ENCODE data around the gene INPP4A.

The INPP4A gene

DNA sequence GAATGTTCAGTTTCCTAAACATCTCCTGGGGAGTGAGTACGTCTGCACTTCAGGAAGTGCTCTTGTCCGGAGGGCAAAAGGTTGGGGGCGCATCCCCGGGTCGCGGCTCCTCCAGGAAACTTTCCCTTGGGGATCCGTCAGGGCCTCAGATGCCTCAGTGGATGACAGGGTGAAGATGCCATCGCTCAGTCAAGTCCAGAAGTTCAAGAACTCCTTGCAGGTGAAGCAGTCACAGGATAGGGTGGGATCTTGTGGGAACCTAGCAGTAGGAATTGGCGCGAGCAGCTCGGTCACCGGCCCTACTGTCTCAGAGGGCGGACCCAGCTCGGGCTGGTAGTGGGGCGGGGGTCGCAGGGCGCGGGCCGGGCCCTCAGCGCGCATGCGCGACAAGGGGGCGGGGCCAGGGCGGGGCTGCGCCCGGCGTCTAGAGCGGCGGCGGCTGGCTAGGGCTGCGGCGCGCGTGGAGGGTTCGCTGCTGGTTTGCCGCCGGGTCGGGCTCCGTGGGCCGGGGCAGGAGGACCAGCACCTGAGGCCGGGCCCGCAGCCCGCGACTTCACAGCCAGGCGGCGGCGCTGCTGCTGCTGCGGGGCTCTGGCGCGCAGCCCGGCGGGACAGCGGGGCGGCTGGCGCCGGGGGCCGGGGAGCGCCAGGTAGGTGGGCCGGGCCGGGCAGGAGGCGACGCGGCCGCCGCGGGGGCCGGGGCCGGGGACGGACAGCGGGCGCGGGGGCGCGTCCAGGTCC, at the start of gene INPP4A:
INPP4A (plus strand) TSS at position 423 of the 741 bp plus-strand sequence. CDS start 75,191 bp downstream, outside the sequence.
- ChIA-PET CTCF (no interaction called here), POLR2A (interaction anchor here (0.6 to 1.0 kb wide), 4 partner anchors 22 to 799 kb away, joined by 3 to 5 read pairs (median 3); partner anchors contain the start of gene COX5B)
- Histone ChIP-seq H3K9me3 (ENCODE audit: control insufficient read depth, insufficient read depth, low read depth, low read length) (no peaks in the 10 kb centered on the region), H3K36me3 (ENCODE audit: control insufficient read depth in 2 of 2, insufficient read depth in 1 of 2, low read length in 2 of 2) (no peaks in the 10 kb centered on the region), H3K4me1 (ENCODE audit: control insufficient read depth, insufficient read depth, low read length) (peaks cover 14% of the 10 kb centered on the region), H3K4me3 (ENCODE audit: low read depth, low read length) (peak within 1 kb of the TSS; percentile 76), H3K27ac (ENCODE audit: extremely low read depth, low read depth, low read length) (peak within 1 kb of the TSS; percentile 64)
- peak; percentile 34; the same call in 1 of the 2 replicates for TF ChIP-seq SP3 (tag by site-specific recombination; IDR thresholded peaks at IDR 0.05)
- TF ChIP-seq, protein P1, sequence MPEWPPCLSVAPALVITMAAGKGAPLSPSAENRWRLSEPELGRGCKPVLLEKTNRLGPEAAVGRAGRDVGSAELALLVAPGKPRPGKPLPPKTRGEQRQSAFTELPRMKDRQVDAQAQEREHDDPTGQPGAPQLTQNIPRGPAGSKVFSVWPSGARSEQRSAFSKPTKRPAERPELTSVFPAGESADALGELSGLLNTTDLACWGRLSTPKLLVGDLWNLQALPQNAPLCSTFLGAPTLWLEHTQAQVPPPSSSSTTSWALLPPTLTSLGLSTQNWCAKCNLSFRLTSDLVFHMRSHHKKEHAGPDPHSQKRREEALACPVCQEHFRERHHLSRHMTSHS (tag by site-specific recombination; IDR thresholded peaks at IDR 0.05) = no peak
- no peak for TF ChIP-seq ZNF654 (tag by site-specific recombination; IDR thresholded peaks at IDR 0.05; ENCODE audit: low read depth)
- peak; percentile 56 for TF ChIP-seq ZBTB8A (tag by site-specific recombination; IDR thresholded peaks at IDR 0.05)
- no peak for TF ChIP-seq ZNF747 (tag by site-specific recombination; IDR thresholded peaks at IDR 0.05)
- TF ChIP-seq ZNF624 (tag by site-specific recombination; IDR thresholded peaks at IDR 0.05) = no peak
- TF ChIP-seq, protein P2, sequence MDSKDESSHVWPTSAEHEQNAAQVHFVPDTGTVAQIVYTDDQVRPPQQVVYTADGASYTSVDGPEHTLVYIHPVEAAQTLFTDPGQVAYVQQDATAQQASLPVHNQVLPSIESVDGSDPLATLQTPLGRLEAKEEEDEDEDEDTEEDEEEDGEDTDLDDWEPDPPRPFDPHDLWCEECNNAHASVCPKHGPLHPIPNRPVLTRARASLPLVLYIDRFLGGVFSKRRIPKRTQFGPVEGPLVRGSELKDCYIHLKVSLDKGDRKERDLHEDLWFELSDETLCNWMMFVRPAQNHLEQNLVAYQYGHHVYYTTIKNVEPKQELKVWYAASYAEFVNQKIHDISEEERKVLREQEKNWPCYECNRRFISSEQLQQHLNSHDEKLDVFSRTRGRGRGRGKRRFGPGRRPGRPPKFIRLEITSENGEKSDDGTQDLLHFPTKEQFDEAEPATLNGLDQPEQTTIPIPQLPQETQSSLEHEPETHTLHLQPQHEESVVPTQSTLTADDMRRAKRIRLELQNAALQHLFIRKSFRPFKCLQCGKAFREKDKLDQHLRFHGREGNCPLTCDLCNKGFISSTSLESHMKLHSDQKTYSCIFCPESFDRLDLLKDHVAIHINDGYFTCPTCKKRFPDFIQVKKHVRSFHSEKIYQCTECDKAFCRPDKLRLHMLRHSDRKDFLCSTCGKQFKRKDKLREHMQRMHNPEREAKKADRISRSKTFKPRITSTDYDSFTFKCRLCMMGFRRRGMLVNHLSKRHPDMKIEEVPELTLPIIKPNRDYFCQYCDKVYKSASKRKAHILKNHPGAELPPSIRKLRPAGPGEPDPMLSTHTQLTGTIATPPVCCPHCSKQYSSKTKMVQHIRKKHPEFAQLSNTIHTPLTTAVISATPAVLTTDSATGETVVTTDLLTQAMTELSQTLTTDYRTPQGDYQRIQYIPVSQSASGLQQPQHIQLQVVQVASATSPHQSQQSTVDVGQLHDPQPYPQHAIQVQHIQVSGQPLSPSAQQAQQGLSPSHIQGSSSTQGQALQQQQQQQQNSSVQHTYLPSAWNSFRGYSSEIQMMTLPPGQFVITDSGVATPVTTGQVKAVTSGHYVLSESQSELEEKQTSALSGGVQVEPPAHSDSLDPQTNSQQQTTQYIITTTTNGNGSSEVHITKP (tag by site-specific recombination; IDR thresholded peaks at IDR 0.05) = 0 out of 2 replicates have a peak, but pooled peaks have one; percentile 14
- TF ChIP-seq, protein P3, sequence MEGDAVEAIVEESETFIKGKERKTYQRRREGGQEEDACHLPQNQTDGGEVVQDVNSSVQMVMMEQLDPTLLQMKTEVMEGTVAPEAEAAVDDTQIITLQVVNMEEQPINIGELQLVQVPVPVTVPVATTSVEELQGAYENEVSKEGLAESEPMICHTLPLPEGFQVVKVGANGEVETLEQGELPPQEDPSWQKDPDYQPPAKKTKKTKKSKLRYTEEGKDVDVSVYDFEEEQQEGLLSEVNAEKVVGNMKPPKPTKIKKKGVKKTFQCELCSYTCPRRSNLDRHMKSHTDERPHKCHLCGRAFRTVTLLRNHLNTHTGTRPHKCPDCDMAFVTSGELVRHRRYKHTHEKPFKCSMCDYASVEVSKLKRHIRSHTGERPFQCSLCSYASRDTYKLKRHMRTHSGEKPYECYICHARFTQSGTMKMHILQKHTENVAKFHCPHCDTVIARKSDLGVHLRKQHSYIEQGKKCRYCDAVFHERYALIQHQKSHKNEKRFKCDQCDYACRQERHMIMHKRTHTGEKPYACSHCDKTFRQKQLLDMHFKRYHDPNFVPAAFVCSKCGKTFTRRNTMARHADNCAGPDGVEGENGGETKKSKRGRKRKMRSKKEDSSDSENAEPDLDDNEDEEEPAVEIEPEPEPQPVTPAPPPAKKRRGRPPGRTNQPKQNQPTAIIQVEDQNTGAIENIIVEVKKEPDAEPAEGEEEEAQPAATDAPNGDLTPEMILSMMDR (tag by site-specific recombination; IDR thresholded peaks at IDR 0.05) = no peak
- TF ChIP-seq ZXDB (tag by site-specific recombination; IDR thresholded peaks at IDR 0.05) = peak; percentile 30; the same call in 1 of the 2 replicates
- no peak for TF ChIP-seq ZNF426 (tag by site-specific recombination; IDR thresholded peaks at IDR 0.05)
- no peak for TF ChIP-seq ZNF16 (tag by site-specific recombination; IDR thresholded peaks at IDR 0.05; ENCODE audit: low read depth)
- no peak; the same call in 1 of the 2 replicates for TF ChIP-seq ZBTB7A (tag by site-specific recombination; IDR thresholded peaks at IDR 0.05; ENCODE audit: low read depth)
- TF ChIP-seq, protein P4, sequence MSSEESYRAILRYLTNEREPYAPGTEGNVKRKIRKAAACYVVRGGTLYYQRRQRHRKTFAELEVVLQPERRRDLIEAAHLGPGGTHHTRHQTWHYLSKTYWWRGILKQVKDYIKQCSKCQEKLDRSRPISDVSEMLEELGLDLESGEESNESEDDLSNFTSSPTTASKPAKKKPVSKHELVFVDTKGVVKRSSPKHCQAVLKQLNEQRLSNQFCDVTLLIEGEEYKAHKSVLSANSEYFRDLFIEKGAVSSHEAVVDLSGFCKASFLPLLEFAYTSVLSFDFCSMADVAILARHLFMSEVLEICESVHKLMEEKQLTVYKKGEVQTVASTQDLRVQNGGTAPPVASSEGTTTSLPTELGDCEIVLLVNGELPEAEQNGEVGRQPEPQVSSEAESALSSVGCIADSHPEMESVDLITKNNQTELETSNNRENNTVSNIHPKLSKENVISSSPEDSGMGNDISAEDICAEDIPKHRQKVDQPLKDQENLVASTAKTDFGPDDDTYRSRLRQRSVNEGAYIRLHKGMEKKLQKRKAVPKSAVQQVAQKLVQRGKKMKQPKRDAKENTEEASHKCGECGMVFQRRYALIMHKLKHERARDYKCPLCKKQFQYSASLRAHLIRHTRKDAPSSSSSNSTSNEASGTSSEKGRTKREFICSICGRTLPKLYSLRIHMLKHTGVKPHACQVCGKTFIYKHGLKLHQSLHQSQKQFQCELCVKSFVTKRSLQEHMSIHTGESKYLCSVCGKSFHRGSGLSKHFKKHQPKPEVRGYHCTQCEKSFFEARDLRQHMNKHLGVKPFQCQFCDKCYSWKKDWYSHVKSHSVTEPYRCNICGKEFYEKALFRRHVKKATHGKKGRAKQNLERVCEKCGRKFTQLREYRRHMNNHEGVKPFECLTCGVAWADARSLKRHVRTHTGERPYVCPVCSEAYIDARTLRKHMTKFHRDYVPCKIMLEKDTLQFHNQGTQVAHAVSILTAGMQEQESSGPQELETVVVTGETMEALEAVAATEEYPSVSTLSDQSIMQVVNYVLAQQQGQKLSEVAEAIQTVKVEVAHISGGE (tag by site-specific recombination; conservative IDR thresholded peaks at IDR 0.05; ENCODE audit: low read depth) = peak; percentile 52; the same call in 1 of the 2 replicates
- TF ChIP-seq ZNF776 (tag by site-specific recombination; IDR thresholded peaks at IDR 0.05; ENCODE audit: borderline replicate concordance) = no peak
- TF ChIP-seq ZNF423 (tag by site-specific recombination; IDR thresholded peaks at IDR 0.05) = no peak
- no peak for TF ChIP-seq ZNF521 (tag by site-specific recombination; IDR thresholded peaks at IDR 0.05)
- TF ChIP-seq KLF8 (tag by site-specific recombination; IDR thresholded peaks at IDR 0.05) = peak; percentile 56; the same call in 1 of the 2 replicates
- no peak for TF ChIP-seq REPIN1 (tag by site-specific recombination; IDR thresholded peaks at IDR 0.05; ENCODE audit: low read depth)
- TF ChIP-seq SP2 (tag by site-specific recombination; IDR thresholded peaks at IDR 0.05) = peak; percentile 58
- TF ChIP-seq ZNF658 (tag by site-specific recombination; IDR thresholded peaks at IDR 0.05) = no peak
- no peak for TF ChIP-seq ZNF585B (tag by site-specific recombination; IDR thresholded peaks at IDR 0.05)
- 0 out of 2 replicates have a peak, but pooled peaks have one; percentile 22 for TF ChIP-seq GLIS2 (tag by site-specific recombination; IDR thresholded peaks at IDR 0.05)
- TF ChIP-seq ZNF394 (tag by site-specific recombination; IDR thresholded peaks at IDR 0.05; ENCODE audit: borderline replicate concordance) = no peak
- TF ChIP-seq ZNF24 (tag by site-specific recombination; IDR thresholded peaks at IDR 0.05) = no peak
- no peak for TF ChIP-seq ZNF701 (tag by site-specific recombination; IDR thresholded peaks at IDR 0.05)
- TF ChIP-seq ZNF18 (tag by site-specific recombination; IDR thresholded peaks at IDR 0.05) = peak; percentile 60; the same call in 1 of the 2 replicates
- 0 out of 2 replicates have a peak, but pooled peaks have one; percentile 32 for TF ChIP-seq KLF9 (tag by site-specific recombination; IDR thresholded peaks at IDR 0.05; ENCODE audit: low read depth)

Measured in HEK293 (cell line).